H1 (cell line): ENCODE data around the gene NRDE2. TPM values are rescaled to one million over a fixed set of nuclear protein-coding genes. Genes with fewer than 3 reads are reported as not detected.

Source experiments
- CTCF ChIA-PET: fragments of 300-600 bp; sonication (Branson Sonifier 250); formaldehyde crosslinking; loops from one replicate; lab custom pipeline; 2021; ENCODE audit not compliant: partially characterized antibody; lab: Charles Lee
- POLR2A ChIA-PET: fragments of 300-600 bp; sonication (Branson Sonifier 250); formaldehyde crosslinking; loops from one replicate; lab custom pipeline; 2021; ENCODE audit warnings: inconsistent platforms; ENCODE audit not compliant: partially characterized antibody; lab: Charles Lee
- DNase-seq, 2 experiments: peaks; one replicate each; pipeline versions ENCODE4 v3.0.0 to v3.0.0-alpha.2; 2010 to 2022; ENCODE audit warnings: low spot score in 2 of 2, low read depth in 1 of 2, mixed read lengths in 1 of 2
- FAIRE-seq: peaks from 2 replicates; lab custom pipeline; 2011; peaks lifted over from hg19 to GRCh38; lab: Jason Lieb, UNC
- H2AFZ ChIP-seq: 2 replicates; pipeline ENCODE4 v1.8.1; 2012; ENCODE audit warnings: low read length, inconsistent platforms
- H2AK5ac ChIP-seq: 2 replicates; pipeline ENCODE4 v1.6.1; 2013; ENCODE audit warnings: low read depth, low read length
- H2BK120ac ChIP-seq: replicated peaks from 2 replicates; pipeline ENCODE3; 2013; ENCODE audit warnings: low read depth, low read length, inconsistent platforms
- H2BK12ac ChIP-seq: 2 replicates; pipeline ENCODE4 v1.6.1; 2013; ENCODE audit warnings: low read depth, low read length
- H2BK15ac ChIP-seq: 2 replicates; pipeline ENCODE4 v1.6.1; 2013; ENCODE audit warnings: low read length
- H2BK20ac ChIP-seq: 2 replicates; pipeline ENCODE4 v1.6.1; 2013; ENCODE audit warnings: low read length
- H2BK5ac ChIP-seq: 2 replicates; pipeline ENCODE4 v1.6.1; 2013; ENCODE audit warnings: low read depth, low read length
- H3K14ac ChIP-seq: 2 replicates; pipeline ENCODE4 v1.6.1; 2013; ENCODE audit warnings: inconsistent platforms; ENCODE audit not compliant: insufficient read length
- H3K18ac ChIP-seq: 2 replicates; pipeline ENCODE4 v1.6.1; 2013; ENCODE audit warnings: low read length; ENCODE audit errors: extremely low read depth
- H3K23ac ChIP-seq: 2 replicates; pipeline ENCODE4 v1.6.1; 2013; ENCODE audit warnings: inconsistent platforms; ENCODE audit not compliant: insufficient read length
- H3K23me2 ChIP-seq: 2 replicates; pipeline ENCODE4 v1.6.1; 2013; ENCODE audit warnings: low read depth, low read length
- H3K27ac ChIP-seq: 2 replicates; pipeline ENCODE4 v1.6.1; 2011; ENCODE audit warnings: low read depth, low read length, inconsistent platforms
- H3K27me3 ChIP-seq, 4 experiments: replicated peaks in 1 of 4; 1 replicate in 1 of 4; 2 replicates in 3 of 4; pipeline versions ENCODE4 v1.6.1 to v1.8.1; 2011 to 2013; ENCODE audit warnings: low read length in 3 of 4, mild to moderate bottlenecking in 3 of 4, inconsistent platforms in 2 of 4, mixed read lengths in 2 of 4, moderate library complexity in 1 of 4; ENCODE audit not compliant: control insufficient read depth in 3 of 4, insufficient read depth in 3 of 4; ENCODE audit errors: extremely low read depth in 1 of 4
- H3K36me3 ChIP-seq, 4 experiments: 2 replicates each; pipeline versions ENCODE4 v1.6.1 to v1.8.1; 2011 to 2013; ENCODE audit warnings: mild to moderate bottlenecking in 4 of 4, low read length in 3 of 4, moderate library complexity in 2 of 4, control low read depth in 1 of 4, inconsistent platforms in 1 of 4; ENCODE audit not compliant: insufficient read depth in 4 of 4, control insufficient read depth in 2 of 4
- H3K4ac ChIP-seq: replicated peaks from 2 replicates; pipeline ENCODE3; 2013; ENCODE audit warnings: low read length, low read depth, mixed read lengths, inconsistent platforms; ENCODE audit not compliant: insufficient read length
- H3K4me1 ChIP-seq, 4 experiments: replicated peaks in 1 of 4; 1 replicate in 1 of 4; 2 replicates in 3 of 4; pipeline versions ENCODE4 v1.6.1 to v1.8.1; 2011 to 2013; ENCODE audit warnings: low read length in 3 of 4, inconsistent platforms in 2 of 4, mixed read lengths in 1 of 4; ENCODE audit not compliant: insufficient read depth in 4 of 4, control insufficient read depth in 3 of 4
- H3K4me2 ChIP-seq, 2 experiments: 2 replicates each; pipeline versions ENCODE4 v1.6.1 to v1.8.1; 2011 to 2013; ENCODE audit warnings: low read depth in 2 of 2, low read length in 2 of 2, control low read depth in 1 of 2, inconsistent platforms in 1 of 2, mild to moderate bottlenecking in 1 of 2; ENCODE audit not compliant: insufficient read depth in 1 of 2
- H3K4me3 ChIP-seq, 4 experiments: fragments of 200-600, 300-600 bp in 1 of 4; sonication (generic), shearing (Covaris generic), sonication (Bioruptor Twin) in 1 of 4; 2 replicates each; pipeline versions ENCODE4 v1.5.1 to v1.8.1; 2011 to 2016; ENCODE audit warnings: low read length in 4 of 4, low read depth in 3 of 4, control low read depth in 2 of 4, inconsistent platforms in 2 of 4, mild to moderate bottlenecking in 2 of 4, mixed read lengths in 1 of 4, moderate library complexity in 1 of 4; ENCODE audit not compliant: insufficient read depth in 2 of 4; ENCODE audit errors: extremely low read depth in 1 of 4
- H3K56ac ChIP-seq: replicated peaks from 2 replicates; pipeline ENCODE3; 2013; ENCODE audit warnings: low read depth, mild to moderate bottlenecking, mixed read lengths, low read length, inconsistent platforms; ENCODE audit not compliant: insufficient read length
- H3K79me1 ChIP-seq: 2 replicates; pipeline ENCODE4 v1.6.1; 2013; ENCODE audit warnings: low read depth, low read length, control low read depth
- H3K79me2 ChIP-seq, 2 experiments: 2 replicates each; pipeline versions ENCODE4 v1.6.1 to v1.8.1; 2012 to 2013; ENCODE audit warnings: low read length in 2 of 2, mild to moderate bottlenecking in 2 of 2, inconsistent platforms in 1 of 2; ENCODE audit not compliant: insufficient read depth in 2 of 2, control insufficient read depth in 1 of 2
- H3K9ac ChIP-seq, 4 experiments: replicated peaks in 1 of 4; 1 replicate in 1 of 4; 2 replicates in 3 of 4; pipeline versions ENCODE4 v1.6.1 to v1.8.1; 2011 to 2013; ENCODE audit warnings: low read depth in 3 of 4, low read length in 3 of 4, control low read depth in 2 of 4, mild to moderate bottlenecking in 2 of 4, moderate library complexity in 2 of 4, inconsistent platforms in 1 of 4; ENCODE audit errors: extremely low read depth in 1 of 4
- H3K9me3 ChIP-seq, 2 experiments: 2 replicates each; pipeline versions ENCODE4 v1.6.1 to v1.8.1; 2012 to 2013; ENCODE audit warnings: mild to moderate bottlenecking in 2 of 2, moderate library complexity in 2 of 2, control low read depth in 1 of 2, inconsistent platforms in 1 of 2, low read depth in 1 of 2, low read length in 1 of 2, mixed read lengths in 1 of 2; ENCODE audit not compliant: insufficient read depth in 2 of 2
- H4K20me1 ChIP-seq, 2 experiments: replicated peaks in 1 of 2; 2 replicates each; pipeline versions ENCODE3 to v1.8.1; 2011 to 2013; ENCODE audit warnings: inconsistent platforms in 2 of 2, low read length in 2 of 2, mild to moderate bottlenecking in 1 of 2; ENCODE audit not compliant: insufficient read depth in 2 of 2, control insufficient read depth in 1 of 2
- H4K5ac ChIP-seq: 2 replicates; pipeline ENCODE4 v1.6.1; 2013; ENCODE audit warnings: low read length, low read depth, mixed read lengths, inconsistent platforms; ENCODE audit not compliant: insufficient read length
- H4K8ac ChIP-seq: 2 replicates; pipeline ENCODE4 v1.8.0; 2013; ENCODE audit warnings: mild to moderate bottlenecking, moderate library complexity, low read length, inconsistent platforms; ENCODE audit not compliant: insufficient read depth; ENCODE audit errors: extremely low read depth
- H4K91ac ChIP-seq: replicated peaks from 2 replicates; pipeline ENCODE3; 2013; ENCODE audit warnings: low read length, mixed read lengths, inconsistent platforms; ENCODE audit not compliant: insufficient read length
- CHD1 ChIP-seq: IDR thresholded peaks from 2 replicates; pipeline ENCODE4 v1.6.1; 2012; ENCODE audit warnings: low read depth, low read length, improper control_type of control experiment
- CHD2 ChIP-seq: IDR thresholded peaks from 2 replicates; pipeline ENCODE4 v1.6.1; 2012; ENCODE audit warnings: low read length, improper control_type of control experiment
- CTCF ChIP-seq, 3 experiments: IDR thresholded peaks; 1 replicate in 2 of 3; 2 replicates in 1 of 3; pipeline versions ENCODE4 v1.5.1 to v1.6.1; 2011; ENCODE audit warnings: low read length in 3 of 3, mild to moderate bottlenecking in 3 of 3, inconsistent platforms in 2 of 3, low read depth in 1 of 3, moderate library complexity in 1 of 3; ENCODE audit not compliant: insufficient read depth in 1 of 3; ENCODE audit errors: control extremely low read depth in 1 of 3
- KDM1A ChIP-seq: fragments of 200-600, 300-600 bp; sonication (generic); IDR thresholded peaks from 2 replicates; pipeline ENCODE4 v1.7.1; 2016; ENCODE audit warnings: mild to moderate bottlenecking, low read length, borderline replicate concordance
- KDM4A ChIP-seq: IDR thresholded peaks from one replicate; pipeline ENCODE4 v1.7.1; 2012; ENCODE audit warnings: low read depth, mild to moderate bottlenecking, moderate library complexity, low read length, inconsistent platforms; ENCODE audit not compliant: severe bottlenecking
- MAFK ChIP-seq: IDR thresholded peaks from 2 replicates; pipeline ENCODE4 v1.6.1; 2012; ENCODE audit warnings: low read depth, mild to moderate bottlenecking, improper control_type of control experiment, low read length
- NRF1 ChIP-seq: IDR thresholded peaks from 2 replicates; pipeline ENCODE4 v1.6.1; 2011; ENCODE audit warnings: mild to moderate bottlenecking, low read depth, low read length, improper control_type of control experiment
- PHF8 ChIP-seq: fragments of 200-600 bp; sonication (generic); conservative IDR thresholded peaks from 2 replicates; pipeline ENCODE4 v1.7.1; 2012; ENCODE audit warnings: low read depth, mild to moderate bottlenecking, inconsistent platforms, low read length, moderate library complexity
- RFX5 ChIP-seq: IDR thresholded peaks from 2 replicates; pipeline ENCODE4 v1.6.1; 2011; ENCODE audit warnings: low read depth, low read length, improper control_type of control experiment, borderline replicate concordance
- SIRT6 ChIP-seq: IDR thresholded peaks from one replicate; pipeline ENCODE4 v1.7.1; 2012; ENCODE audit warnings: low read length, inconsistent platforms
- SRF ChIP-seq: IDR thresholded peaks from 2 replicates; pipeline ENCODE4 v1.6.1; 2011; ENCODE audit warnings: mild to moderate bottlenecking, low read depth, low read length, moderate library complexity
- WGBS, 2 experiments: shearing (Covaris generic) in 1 of 2; methylation state at CpG; one replicate each; pipeline versions ENCODE4 v1.1.6 to v1.1.7; 2013 to 2015; ENCODE audit warnings: low lambda C conversion rate in 2 of 2, mixed read lengths in 2 of 2, inconsistent platforms in 1 of 2, low coverage in 1 of 2, missing lambda C conversion rate in 1 of 2; ENCODE audit not compliant: insufficient replicate concordance in 2 of 2, insufficient coverage in 1 of 2, insufficient read length in 1 of 2; ENCODE audit errors: extremely low coverage in 1 of 2, missing lambda C conversion rate in 1 of 2; 5-methylcytosine and 5-hydroxymethylcytosine counted together
- polyA plus RNA-seq, 7 experiments: library from polyadenylated mRNA; depleted of rRNA in 3 of 7; stranded (reverse) in 5 of 7; unstranded in 2 of 7; fragments of >200 nt in 5 of 7; fragments of 200-250 nt in 2 of 7; gene quantifications; 1 replicate in 5 of 7; 2 replicates in 1 of 7; 4 replicates in 1 of 7; pipeline versions ENCODE4 v1.2.1 to v1.2.3, GENCODE V29; 2011 to 2013; ENCODE audit warnings: missing spikeins in 2 of 7, mixed read lengths in 2 of 7
- total RNA-seq: library from RNA; stranded (reverse); fragmentation: NEBNext Ultra II Directional; extraction: Animal tissue kit (Norgen Biotek cat#: 25700); gene quantifications from 2 replicates; pipeline ENCODE4 v1.2.1, GENCODE V29; 2021

NRDE2 gene
- total and polyA plus RNA-seq, 2 of the 8 experiments (the other 6 are each of a cell fraction or from before 2014, with no cell fraction given) = 4.9 to 12.1 TPM

GRCh38 chr14:90246936-90247335, 84.8 kb downstream of the NRDE2 start:
- no peak overlapping the region for H3K14ac ChIP-seq
- no peak overlapping the region for H3K18ac ChIP-seq
- H2BK20ac ChIP-seq = no peak overlapping the region
- H2BK120ac ChIP-seq = no peak overlapping the region
- no peaks in the 10 kb centered on the region for H3K79me2 ChIP-seq
- H3K4ac ChIP-seq = no peak overlapping the region
- DNase-seq (no peak), FAIRE-seq (no peak)
- no peak overlapping the region for H4K8ac ChIP-seq
- H3K79me1 ChIP-seq = no peaks in the 10 kb centered on the region
- TF ChIP-seq CTCF (IDR thresholded peaks at IDR 0.05; ENCODE audit: control extremely low read depth in 1 of 3, insufficient read depth in 1 of 3, low read depth in 1 of 3, low read length in 3 of 3) = no peak
- no peak for TF ChIP-seq PHF8
- TF ChIP-seq RFX5 = no peak
- no peak for TF ChIP-seq NRF1
- TF ChIP-seq SIRT6 = no peak
- TF ChIP-seq MAFK = no peak
- TF ChIP-seq CHD1 = no peak
- no peak for TF ChIP-seq KDM1A
- TF ChIP-seq CHD2 = no peak
- no peak for TF ChIP-seq SRF
- no peak for TF ChIP-seq KDM4A
- no peak overlapping the region for H2BK15ac ChIP-seq
- no peak overlapping the region for H3K23ac ChIP-seq
- no peak overlapping the region for H4K91ac ChIP-seq
- H3K4me3 ChIP-seq = no peak overlapping the region
- H2BK5ac ChIP-seq = no peak overlapping the region
- no peak overlapping the region for H3K9ac ChIP-seq
- no peak overlapping the region for H3K4me2 ChIP-seq
- no peaks in the 10 kb centered on the region for H3K4me1 ChIP-seq
- no peaks in the 10 kb centered on the region for H3K36me3 ChIP-seq
- H2AK5ac ChIP-seq = no peak overlapping the region
- H3K23me2 ChIP-seq = no peaks in the 10 kb centered on the region
- POLR2A ChIA-PET = no interaction called here
- H4K5ac ChIP-seq = no peak overlapping the region
- H3K27me3 ChIP-seq = no peaks in the 10 kb centered on the region
- H3K27ac ChIP-seq = no peak overlapping the region
- H2BK12ac ChIP-seq = no peak overlapping the region
- CTCF ChIA-PET = interaction anchor here (1.5 kb wide), 1 partner anchor 11 kb away, joined by 12 read pairs; no protein-coding TSS in a partner anchor
- no peaks in the 10 kb centered on the region for H4K20me1 ChIP-seq
- WGBS, 2 experiments = 90% methylated on average over 4 of the region's 4 CpGs; no CpG with 5 or more reads in 1 of the 2 experiments
- H3K9me3 ChIP-seq = peaks cover 0 to 8% of the 10 kb centered on the region in 2 experiments; a peak in 3 of 4 replicates
- H2AFZ ChIP-seq = no peak overlapping the region
- no peak overlapping the region for H3K56ac ChIP-seq
